Sigmoid colon (tissue), 7 donors: ENCODE data around the gene NREP. TPM values are rescaled to one million over a fixed set of nuclear protein-coding genes. Genes with fewer than 3 reads are reported as not detected.
A peak's percentile ranks its signal among the peaks of the same experiment; 100 is the strongest.

Source experiments
- DNase-seq: peaks from one replicate; pipeline ENCODE4 v3.0.0-alpha.2; 2019
- H3K27ac ChIP-seq, 4 donors: fragments of 200-600 bp; sonication (generic); one replicate each; pipeline ENCODE4 v1.5.1; 2016 to 2019; ENCODE audit warnings: mild to moderate bottlenecking in 1 of 4
- H3K27me3 ChIP-seq, 3 donors: fragments of 200-600 bp; sonication (generic); one replicate each; pipeline ENCODE4 v1.5.1; 2019; ENCODE audit warnings: mild to moderate bottlenecking in 1 of 3
- H3K36me3 ChIP-seq, 4 donors: fragments of 200-600 bp; sonication (generic); one replicate each; pipeline ENCODE4 v1.5.1; 2016 to 2019
- H3K4me1 ChIP-seq, 4 donors: fragments of 200-600 bp; sonication (generic); one replicate each; pipeline ENCODE4 v1.5.1; 2017 to 2019
- H3K4me3 ChIP-seq, 4 donors: fragments of 200-600 bp; sonication (generic); one replicate each; pipeline ENCODE4 v1.5.1; 2017 to 2019; ENCODE audit warnings: mild to moderate bottlenecking in 2 of 4, moderate library complexity in 1 of 4
- H3K9me3 ChIP-seq, 4 donors: fragments of 200-600 bp in 3 of 4; sonication (generic) in 3 of 4; one replicate each; pipeline versions ENCODE4 v1.5.1 to v1.6.1; 2013 to 2019
- CTCF ChIP-seq, 4 experiments: fragments of 450-650 bp in 3 of 4; fragments of 200-600 bp in 1 of 4; IDR thresholded peaks; one replicate each; pipeline ENCODE4 v1.5.1; 2016 to 2019; ENCODE audit warnings: antibody characterized with exemption in 4 of 4, mild to moderate bottlenecking in 3 of 4, moderate library complexity in 2 of 4
- EP300 ChIP-seq, 4 donors: sonication (generic); formaldehyde crosslinking; IDR thresholded peaks; one replicate each; pipeline ENCODE4 v1.6.1; 2017; ENCODE audit warnings: antibody characterized with exemption in 4 of 4
- POLR2A ChIP-seq, 2 donors: fragments of 450-650 bp; IDR thresholded peaks; one replicate each; pipeline ENCODE4 v1.6.1; 2016; ENCODE audit warnings: antibody characterized with exemption in 2 of 2, mild to moderate bottlenecking in 2 of 2, moderate library complexity in 2 of 2
- POLR2AphosphoS5 ChIP-seq, 4 donors: sonication (generic); formaldehyde crosslinking; IDR thresholded peaks; one replicate each; pipeline ENCODE4 v1.6.1; 2017; ENCODE audit warnings: antibody characterized with exemption in 4 of 4
- WGBS, 2 donors: extraction: QIAGEN DNeasy Blood & Tissue Kit; methylation state at CpG; one replicate each; pipeline ENCODE4 v1.1.7; 2013; 5-methylcytosine and 5-hydroxymethylcytosine counted together
- intact Hi-C: fragments of 100-400 bp; cut with DNase I; formaldehyde crosslinking; loops from one replicate; pipeline ENCODE4 v1.15.1; 2023
- polyA plus RNA-seq, 3 donors: library from polyadenylated mRNA; stranded (reverse); fragments of 200-250 nt; gene quantifications; one replicate each; pipeline ENCODE4 v1.2.3, GENCODE V29; 2013
- total RNA-seq, 4 donors: library from RNA; depleted of rRNA; stranded (reverse); fragments of >200 nt; gene quantifications; one replicate each; pipeline ENCODE4 v1.1.0, GENCODE V29; 2016
- donor health status: healthy with polysubstance abuse.
- donor health status: Bipolar disorder and iron deficiency.
- donor health status: healthy.

The NREP gene
- total and polyA plus RNA-seq, 7 donors: 6.5 to 41.3 (median 14.6) TPM

GRCh38 chr5:111737716-111738115, 19.3 kb downstream of the NREP start:
- no peak for DNase-seq
- 40 to 61% methylated on average over 1 of the region's 1 CpG for WGBS, 2 donors
- H3K36me3 ChIP-seq: peaks cover 0 to 4% (median 0%) of the 10 kb centered on the region in 4 donors
- no peaks in the 10 kb centered on the region for H3K27me3 ChIP-seq
- H3K9me3 ChIP-seq: no peaks in the 10 kb centered on the region
- no peak overlapping the region for H3K4me3 ChIP-seq
- intact Hi-C loops: no loop called here
- H3K27ac ChIP-seq: peak overlapping the region in 1 of 4 donors; percentile 36
- peaks cover 0 to 73% (median 44%) of the 10 kb centered on the region in 4 donors for H3K4me1 ChIP-seq
- TF ChIP-seq POLR2A (IDR thresholded peaks at IDR 0.05): no peak
- no peak for TF ChIP-seq CTCF (IDR thresholded peaks at IDR 0.05)
- no peak for TF ChIP-seq EP300 (IDR thresholded peaks at IDR 0.05)
- TF ChIP-seq POLR2AphosphoS5 (IDR thresholded peaks at IDR 0.05): no peak

- 74 to 84% methylated on average over 8 of the region's 8 CpGs for WGBS, 2 donors
- peak; percentile 78 for DNase-seq
- intact Hi-C loops: no loop called here
- Histone ChIP-seq H3K27ac (peak overlapping the region in 2 of 4 donors; percentile 12 to 36), H3K36me3 (peaks cover 0 to 12% (median 0%) of the 10 kb centered on the region in 4 donors), H3K9me3 (no peaks in the 10 kb centered on the region), H3K27me3 (no peaks in the 10 kb centered on the region), H3K4me3 (no peak overlapping the region), H3K4me1 (peaks cover 0 to 53% (median 26%) of the 10 kb centered on the region in 4 donors)
- TF ChIP-seq EP300 (IDR thresholded peaks at IDR 0.05) (no peak), POLR2AphosphoS5 (IDR thresholded peaks at IDR 0.05) (peak in 2 of 4 donors; percentile 4 to 5)
These were observed 21.3 kb downstream of the NREP start for GRCh38 chr5:111735583-111736270.

GRCh38 chr5:111734597-111734996, 22.4 kb downstream of the NREP start:
- no peak for DNase-seq
- WGBS, 2 donors: 71 to 74% methylated on average over 3 of the region's 3 CpGs
- Histone ChIP-seq H3K9me3 (no peaks in the 10 kb centered on the region), H3K4me1 (peaks cover 0 to 51% (median 24%) of the 10 kb centered on the region in 4 donors), H3K36me3 (peaks cover 0 to 15% (median 0%) of the 10 kb centered on the region in 4 donors), H3K4me3 (no peak overlapping the region), H3K27ac (no peak overlapping the region), H3K27me3 (no peaks in the 10 kb centered on the region)
- intact Hi-C loops: no loop called here
- no peak for TF ChIP-seq CTCF (IDR thresholded peaks at IDR 0.05)
- no peak for TF ChIP-seq POLR2AphosphoS5 (IDR thresholded peaks at IDR 0.05)
- TF ChIP-seq POLR2A (IDR thresholded peaks at IDR 0.05): no peak
- no peak for TF ChIP-seq EP300 (IDR thresholded peaks at IDR 0.05)

- TF ChIP-seq EP300 (IDR thresholded peaks at IDR 0.05) (no peak), CTCF (IDR thresholded peaks at IDR 0.05) (no peak), POLR2A (IDR thresholded peaks at IDR 0.05) (no peak), POLR2AphosphoS5 (IDR thresholded peaks at IDR 0.05) (no peak)
- H3K36me3 ChIP-seq: peaks cover 0 to 15% (median 0%) of the 10 kb centered on the region in 4 donors
- intact Hi-C loops: no loop called here
- DNase-seq: no peak
- no peak overlapping the region for H3K4me3 ChIP-seq
- WGBS, 2 donors: 76 to 89% methylated on average over 5 of the region's 6 CpGs
- no peaks in the 10 kb centered on the region for H3K27me3 ChIP-seq
- H3K9me3 ChIP-seq: no peaks in the 10 kb centered on the region
- H3K27ac ChIP-seq: peak overlapping the region in 1 of 4 donors; percentile 23
- H3K4me1 ChIP-seq: peaks cover 0 to 45% (median 21%) of the 10 kb centered on the region in 4 donors
These were observed 23.0 kb downstream of the NREP start for GRCh38 chr5:111734013-111734412.

- H3K27me3 ChIP-seq: no peaks in the 10 kb centered on the region
- peak overlapping the region in 1 of 4 donors; percentile 23 for H3K27ac ChIP-seq
- WGBS, 2 donors: 89 to 94% methylated on average over 7 of the region's 7 CpGs
- H3K36me3 ChIP-seq: peaks cover 0 to 15% (median 0%) of the 10 kb centered on the region in 4 donors
- no peaks in the 10 kb centered on the region for H3K9me3 ChIP-seq
- no peak overlapping the region for H3K4me3 ChIP-seq
- TF ChIP-seq CTCF (IDR thresholded peaks at IDR 0.05) (no peak), EP300 (IDR thresholded peaks at IDR 0.05) (no peak), POLR2A (IDR thresholded peaks at IDR 0.05) (no peak), POLR2AphosphoS5 (IDR thresholded peaks at IDR 0.05) (no peak)
- intact Hi-C loops: no loop called here
- no peak for DNase-seq
- peaks cover 0 to 42% (median 20%) of the 10 kb centered on the region in 4 donors for H3K4me1 ChIP-seq
These were observed 23.4 kb downstream of the NREP start for GRCh38 chr5:111733571-111733970.
